DMS 273 (cell line): ENCODE results near the gene RBMS3.
"Not testable (repeated sequence)": the region's sequence is repeated elsewhere in the genome, so short reads cannot be mapped to it uniquely, and the experiment has no call there.

Experiments used
- DNase-seq: peaks from one replicate; lab custom pipeline; 2025; ENCODE audit not compliant: unreplicated experiment; lab: John Stamatoyannopoulos, UW

RBMS3 gene

DNA sequence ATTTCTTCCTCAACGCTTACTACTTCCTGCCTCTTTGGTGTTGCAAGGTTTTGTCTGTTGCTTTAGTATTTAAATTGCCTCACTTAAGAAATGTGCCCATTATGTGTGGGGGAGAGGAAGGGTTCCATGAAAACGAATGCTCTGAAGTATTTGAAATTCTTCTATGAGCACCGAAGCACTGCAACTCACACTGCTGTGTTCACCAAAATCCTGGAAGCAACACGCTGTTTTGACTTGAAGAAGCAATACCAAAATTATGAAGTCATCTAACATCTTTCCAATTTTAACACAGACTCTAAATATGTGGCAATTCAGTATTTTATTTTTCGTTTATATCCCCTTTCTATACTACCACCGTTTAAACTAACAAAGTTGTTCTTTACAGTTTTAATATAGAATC, 101.5 kb downstream of the RBMS3 start:
- DNase-seq: no peak

DNA sequence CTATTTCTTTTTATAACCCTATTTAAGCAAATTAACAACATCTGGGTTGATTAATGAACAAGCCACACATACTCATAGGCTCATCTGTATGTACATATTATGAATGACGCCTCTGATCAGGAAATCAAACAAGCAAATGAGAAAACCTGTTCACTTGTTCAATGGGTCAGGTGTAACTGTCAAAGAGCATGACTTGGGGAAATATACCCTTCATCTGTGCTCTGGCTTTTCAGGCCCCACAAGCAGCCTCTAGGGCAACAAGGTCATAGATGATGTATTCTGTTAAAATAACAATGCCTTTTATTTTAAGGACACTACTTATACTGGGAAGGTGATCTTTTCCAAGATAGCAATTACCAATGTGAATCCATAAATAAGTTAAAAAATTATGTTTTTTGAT, 102.0 kb downstream of the RBMS3 start:
- DNase-seq: no peak

DNA sequence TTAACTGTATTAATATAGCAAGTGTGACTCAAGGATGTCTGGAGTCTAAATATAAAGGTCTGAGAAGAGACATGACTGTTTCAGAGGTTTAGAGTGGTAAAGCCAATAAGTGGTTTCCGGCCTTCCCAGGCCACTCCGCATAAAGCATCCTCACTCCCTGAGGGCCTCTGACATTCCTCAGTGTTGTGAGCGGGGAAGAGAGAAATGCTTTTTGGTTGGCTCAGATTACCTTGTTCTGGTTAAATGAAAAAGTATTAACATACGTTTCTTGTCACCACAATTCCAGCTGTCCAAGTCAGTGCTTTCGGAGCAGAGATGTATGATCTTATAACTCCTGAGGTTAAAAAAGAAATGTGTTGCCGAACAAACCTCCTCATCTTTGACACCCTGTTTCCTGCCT, 103.8 kb downstream of the RBMS3 start:
- no peak for DNase-seq

DNA sequence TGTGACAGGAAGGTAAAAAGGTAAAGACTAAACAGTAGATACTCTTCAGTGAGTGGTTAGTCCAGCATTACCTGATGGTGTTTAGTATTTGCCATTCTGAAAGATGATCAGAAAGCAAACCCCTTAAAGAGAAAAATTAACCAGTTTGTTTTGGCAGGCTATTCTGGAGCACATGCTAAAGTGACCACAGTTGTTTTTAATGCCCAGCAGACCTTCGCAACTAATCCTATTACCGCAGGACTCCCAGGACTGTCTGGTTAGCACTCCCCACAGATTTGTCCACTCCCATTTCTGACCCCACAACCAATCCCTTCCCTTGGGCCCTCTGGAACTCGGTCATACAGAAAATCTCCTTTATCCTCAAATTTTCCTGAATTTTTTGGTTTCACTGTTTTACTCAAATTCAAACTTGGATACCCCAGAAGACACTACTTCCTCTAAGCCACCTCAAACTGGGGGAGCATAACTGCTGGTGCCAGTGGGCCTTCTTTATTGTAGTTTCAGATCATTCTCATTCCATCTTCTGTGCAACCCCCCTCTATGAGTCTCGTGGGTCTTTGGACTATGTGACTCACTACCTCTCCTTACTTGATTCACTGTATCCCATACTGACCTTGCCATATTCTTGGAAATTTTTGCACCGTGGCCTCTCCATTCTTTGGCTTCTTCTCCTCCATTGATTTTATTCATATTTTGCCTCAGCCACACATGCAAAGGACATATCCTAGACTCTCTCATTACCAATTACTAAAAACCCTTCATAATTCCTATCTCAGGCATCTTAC, 104.4 kb downstream of the RBMS3 start:
- no peak for DNase-seq

DNA sequence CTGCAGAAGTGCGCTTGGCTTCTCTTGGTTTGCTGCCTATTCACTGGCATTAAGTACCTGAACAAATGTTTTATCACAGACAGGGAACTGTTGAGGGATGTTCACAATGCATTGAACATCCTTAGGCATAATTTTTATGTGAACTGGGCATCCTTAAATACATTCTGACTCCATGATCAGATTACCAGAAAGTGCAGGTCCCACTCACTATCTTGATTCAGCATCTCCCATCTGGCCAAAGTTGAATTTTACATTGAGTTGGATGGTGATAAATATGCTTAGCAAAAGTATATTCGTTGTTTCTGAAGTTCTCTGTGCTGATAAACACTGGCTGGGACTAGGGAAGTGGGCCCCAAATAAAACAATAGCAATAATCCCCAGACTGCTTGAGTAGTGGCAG, 108.5 kb downstream of the RBMS3 start:
- peak; percentile 2 for DNase-seq

DNA sequence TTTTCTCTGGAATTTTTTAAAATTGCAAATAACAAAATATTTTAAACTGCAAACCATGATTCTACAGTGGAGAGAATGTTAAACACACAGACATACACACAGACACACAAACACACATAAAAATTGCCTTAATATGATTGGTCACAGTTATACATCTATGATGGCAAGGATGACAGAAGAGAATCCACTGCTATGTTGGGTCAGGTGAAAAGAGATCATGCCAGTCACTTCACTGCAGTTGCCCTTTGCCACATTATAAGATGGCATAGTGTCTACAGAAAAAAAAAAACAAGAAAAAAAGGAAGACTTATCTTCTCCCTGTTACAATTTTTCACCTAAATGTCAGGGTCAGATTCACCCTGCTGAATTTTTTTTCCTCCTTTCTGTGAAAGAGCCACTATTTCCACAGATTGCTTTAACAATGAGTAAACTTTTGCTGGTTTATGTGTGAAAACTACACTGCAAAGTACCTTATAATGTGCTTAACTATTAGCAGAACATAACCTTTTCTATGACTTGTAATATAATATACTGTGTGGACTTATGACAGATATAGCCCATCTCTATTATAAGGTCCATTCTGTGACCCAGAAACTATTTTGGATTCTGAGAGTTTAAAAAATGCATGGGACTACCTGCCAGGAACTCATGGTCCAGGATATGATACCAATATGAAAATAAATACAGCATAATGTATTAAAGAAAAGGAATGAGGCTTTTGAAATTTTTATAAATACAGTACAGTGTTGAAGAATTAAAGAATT, 111.9 kb downstream of the RBMS3 start:
- no peak for DNase-seq

DNA sequence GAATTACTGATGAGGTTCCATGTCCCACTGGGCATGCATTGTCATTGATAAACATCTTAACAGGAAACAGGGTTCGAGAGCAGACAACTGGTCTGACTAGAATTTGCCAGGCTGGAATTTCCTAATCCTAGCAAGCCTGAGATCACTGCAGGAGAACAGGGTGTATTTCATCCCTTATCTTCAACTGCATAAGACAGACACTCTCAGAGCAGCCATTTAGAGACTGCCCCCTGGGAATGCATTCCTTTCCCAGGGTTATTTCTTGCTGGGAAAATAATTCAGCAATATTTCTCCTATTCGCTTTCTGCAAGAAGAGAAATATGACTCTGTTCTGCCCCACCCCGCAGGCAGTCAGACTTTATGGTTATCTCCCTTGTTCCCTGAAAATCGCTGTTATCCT, 113.1 kb downstream of the RBMS3 start:
- not testable (repeated sequence) for DNase-seq

DNA sequence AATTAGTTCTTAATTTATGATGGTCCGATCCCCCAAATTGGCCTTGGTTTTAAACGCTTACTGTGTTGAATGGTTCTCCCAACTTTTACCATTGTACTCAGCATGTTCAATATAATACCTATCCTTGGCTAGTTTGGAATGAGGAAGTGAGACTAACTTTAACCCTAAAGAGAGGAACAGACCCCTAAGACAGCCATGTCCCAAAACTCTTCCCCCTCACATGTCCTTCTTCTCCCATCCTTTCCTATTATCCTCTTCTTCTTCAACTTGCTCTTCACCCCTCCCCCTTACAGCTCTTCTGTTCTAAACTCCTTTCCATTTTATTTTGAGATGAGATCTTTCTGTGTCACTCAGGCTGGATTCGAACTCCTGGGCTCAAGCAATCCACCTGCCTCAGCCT, 116.5 kb downstream of the RBMS3 start:
- no peak for DNase-seq

DNA sequence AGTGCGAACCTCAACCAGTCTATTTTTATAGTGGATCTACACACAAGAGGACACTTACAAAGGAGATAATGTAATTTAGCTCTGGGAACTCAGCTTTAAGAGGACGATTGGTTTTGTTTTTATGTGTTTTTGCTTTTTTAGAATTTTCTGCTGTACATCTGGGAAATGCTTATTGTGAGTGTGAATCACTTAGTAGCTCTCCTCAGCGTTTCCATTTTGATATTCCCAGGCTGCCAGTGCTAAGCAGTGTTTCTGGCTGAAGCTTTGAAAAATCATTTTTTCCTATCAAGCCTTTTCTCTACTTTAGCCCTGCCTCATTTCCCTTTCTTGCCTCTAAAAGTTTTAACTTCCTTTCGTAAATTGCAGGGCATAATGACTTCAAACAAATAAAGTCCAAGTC, 117.9 kb downstream of the RBMS3 start:
- DNase-seq: no peak

DNA sequence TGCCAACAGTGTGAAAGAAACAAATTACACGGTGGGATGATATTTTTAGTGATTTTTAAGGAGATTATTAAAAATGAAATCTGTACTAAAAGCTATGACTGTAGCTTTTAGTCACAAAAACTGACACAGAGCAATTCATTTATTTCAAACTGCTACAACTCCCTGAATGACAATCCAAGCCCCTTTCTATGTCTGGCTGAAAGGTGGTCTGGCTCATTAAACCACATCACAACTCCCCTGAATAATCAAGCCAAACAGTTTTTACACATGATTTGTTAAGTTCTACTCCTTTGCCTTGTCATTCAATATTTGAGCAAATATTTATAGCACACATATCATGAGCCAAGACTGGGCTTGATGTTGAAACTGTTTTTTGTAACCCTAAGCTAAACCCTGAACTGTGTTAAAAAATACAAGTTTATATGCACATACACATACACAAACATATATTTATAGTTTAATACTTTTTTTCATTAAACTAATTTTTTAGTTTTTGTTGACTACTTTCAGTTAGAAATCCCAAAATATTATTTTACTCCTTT, 125.5 kb downstream of the RBMS3 start:
- no peak for DNase-seq

DNA sequence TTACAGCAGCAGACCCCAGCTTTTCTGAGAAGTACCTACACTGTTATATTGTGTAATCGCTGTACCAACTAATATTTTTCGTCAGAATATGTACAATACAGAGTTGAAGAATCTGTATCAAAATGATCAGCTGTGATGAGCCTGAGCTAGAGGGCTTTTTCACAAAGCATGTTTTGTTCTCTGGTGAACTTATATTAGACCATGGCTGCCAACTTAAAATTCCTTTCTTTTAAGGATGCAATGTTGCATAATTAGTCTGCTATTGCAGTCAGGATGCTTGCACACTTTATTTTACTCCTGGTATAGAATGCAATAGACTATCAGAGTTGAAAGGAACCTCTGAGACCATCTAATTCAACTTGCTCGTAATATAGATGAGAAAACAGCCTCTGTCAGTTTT, 127.8 kb downstream of the RBMS3 start:
- DNase-seq: no peak

DNA sequence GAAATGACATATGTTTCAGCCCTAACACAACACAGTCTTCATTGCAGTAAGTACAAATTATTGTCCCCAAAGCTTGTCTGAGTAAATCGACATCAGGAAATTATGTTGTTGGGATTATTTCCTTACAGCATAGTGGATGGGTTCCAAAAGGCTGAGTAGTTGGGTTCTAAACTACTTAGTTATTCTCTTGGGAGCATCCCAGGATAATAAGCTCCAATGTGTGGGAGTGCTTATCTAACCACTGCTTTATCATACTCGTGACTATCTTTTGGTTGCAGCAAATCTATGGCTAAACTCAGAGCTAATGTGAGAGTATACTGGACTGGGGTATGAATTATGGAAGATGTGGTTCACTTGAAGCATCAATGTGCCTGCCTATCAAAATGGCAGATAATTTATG, 128.5 kb downstream of the RBMS3 start:
- no peak for DNase-seq

DNA sequence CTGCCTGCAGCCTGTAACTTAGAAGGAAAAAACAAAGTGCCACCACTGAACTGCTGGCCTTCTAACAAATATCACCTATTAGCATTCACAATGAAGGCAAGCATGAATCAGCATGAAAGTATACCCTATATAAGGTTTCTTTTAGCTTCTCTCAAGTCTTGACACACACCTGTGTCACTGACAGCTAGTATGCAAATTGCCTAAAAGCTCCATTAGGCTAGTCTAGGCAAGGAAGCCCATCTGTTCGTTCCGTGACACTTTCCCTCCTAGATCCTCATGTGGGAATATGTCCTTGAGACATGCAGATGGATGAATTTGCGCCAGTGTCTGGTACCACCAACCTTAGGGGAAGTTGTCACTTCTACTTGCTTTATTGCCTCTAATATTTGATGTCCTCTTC, 129.3 kb downstream of the RBMS3 start:
- DNase-seq: peak; percentile 72

DNA sequence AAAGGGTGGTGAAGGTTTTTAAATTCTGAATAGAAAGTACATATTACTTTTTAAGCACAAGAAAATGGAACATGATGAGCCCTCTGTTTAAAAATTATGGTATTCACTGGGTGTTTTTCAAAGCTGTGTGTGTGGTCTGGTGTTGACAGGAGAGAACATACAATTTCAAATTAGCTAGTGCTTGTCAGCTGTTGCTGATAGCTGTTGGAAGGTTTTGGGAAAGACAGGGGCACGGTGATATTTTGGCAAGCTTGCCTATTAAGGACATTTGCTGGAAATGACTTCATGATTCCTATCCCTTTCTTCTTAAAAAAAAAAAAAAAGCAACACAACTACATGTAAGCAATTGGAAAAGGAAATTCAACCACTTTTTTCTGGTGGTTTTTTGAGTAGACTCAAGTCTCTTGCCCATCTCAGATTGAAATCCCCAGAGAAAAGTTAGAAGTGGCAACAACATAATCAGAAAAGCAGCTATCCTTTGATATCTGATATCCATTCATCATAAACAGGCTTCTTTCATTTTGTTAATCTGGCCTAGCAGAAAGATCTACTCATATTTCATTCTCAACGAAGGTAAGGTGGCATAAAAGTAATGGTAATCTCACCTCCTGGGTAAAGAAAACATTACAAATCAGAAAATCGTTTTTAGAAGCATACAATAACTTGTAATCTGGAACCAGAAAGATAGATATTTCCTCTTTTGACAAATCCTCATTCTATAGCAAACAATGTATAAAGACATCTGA, 130.0 kb downstream of the RBMS3 start:
- peak; percentile 59 for DNase-seq

DNA sequence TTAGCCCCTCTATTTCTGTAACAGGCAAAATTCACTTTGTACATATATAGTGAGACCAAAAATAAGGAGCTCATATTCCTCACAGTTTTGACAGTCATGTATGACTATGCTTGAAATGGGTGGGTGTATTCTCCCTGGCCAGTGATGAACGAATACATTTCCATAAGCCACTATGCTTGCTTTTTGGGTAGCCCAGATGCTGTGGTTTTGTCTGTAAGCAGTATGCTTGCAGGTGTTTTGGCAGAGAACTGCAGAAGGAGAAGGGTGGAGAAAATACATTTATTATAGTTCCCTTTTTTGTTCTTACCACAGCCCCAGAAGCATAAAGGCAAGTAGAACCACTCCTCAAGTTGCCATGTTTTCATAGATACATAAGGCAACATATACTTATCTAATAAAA, 131.2 kb downstream of the RBMS3 start:
- DNase-seq: peak; percentile 12

DNA sequence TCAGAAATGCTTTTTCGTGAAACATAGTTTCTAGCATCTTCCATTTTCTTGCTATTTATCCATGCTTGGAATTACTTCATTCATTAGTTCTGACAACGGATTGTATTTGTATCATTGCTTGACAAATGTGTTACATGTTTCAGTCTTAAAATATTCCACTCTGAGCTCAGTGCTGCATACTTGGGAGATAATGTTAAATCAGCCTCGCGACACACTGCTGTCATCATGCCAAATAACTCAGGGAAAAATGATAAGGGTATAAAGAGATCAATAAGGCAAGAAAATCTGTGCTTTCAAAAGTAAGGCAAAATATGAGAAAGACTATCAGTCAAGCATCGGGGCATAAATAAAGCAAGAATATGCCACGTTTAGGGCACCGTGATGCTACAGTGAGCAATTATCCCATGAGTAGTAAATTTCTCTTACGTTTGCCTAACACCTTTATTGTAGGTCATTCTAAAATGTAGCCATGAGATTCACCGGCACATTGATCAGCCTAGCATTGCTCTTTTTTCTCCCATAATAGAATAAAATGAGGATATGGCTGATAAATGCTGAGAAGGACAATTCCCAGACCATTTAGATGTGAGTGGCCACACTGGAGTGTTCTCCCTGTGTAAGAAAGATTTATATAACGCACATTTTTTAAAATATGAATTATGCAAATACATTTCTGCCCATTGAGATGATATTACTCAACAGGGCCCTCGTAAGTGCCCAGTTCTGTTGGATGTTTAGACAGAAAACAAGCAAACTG, 133.8 kb downstream of the RBMS3 start:
- DNase-seq: no peak

DNA sequence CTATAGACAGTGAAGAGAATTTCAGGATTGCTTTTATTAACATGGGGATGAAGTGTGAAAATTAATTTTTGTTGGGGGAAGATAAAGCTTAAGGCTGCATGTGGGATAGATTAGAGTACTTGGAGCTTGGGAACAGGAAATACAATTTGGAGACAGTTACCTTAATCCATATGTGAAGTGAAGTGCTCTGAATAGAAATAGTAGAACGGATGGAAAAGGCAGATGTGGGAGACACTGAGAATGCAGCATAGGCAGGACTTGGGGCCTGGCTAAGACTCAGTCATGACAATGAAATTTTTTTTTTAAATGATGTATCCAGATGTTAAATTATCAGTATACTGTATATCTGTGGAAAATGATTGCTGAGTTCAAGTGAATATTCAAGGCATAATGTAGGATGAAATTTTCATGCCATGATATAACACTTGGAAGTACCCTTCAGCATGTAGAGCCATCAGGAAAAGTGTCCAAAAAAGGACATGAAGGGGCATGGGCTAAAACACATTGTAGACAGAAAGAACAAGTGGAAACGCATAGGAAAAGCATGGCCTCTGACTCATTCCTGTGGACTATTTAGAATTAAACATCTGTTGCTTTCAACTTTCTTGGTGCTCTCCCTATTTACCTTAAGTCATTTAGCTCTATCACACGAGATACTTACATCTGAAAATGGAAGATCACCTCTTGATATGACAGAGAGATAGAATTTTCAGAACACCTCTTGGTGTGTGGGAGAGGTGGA, 134.8 kb downstream of the RBMS3 start:
- DNase-seq: no peak

DNA sequence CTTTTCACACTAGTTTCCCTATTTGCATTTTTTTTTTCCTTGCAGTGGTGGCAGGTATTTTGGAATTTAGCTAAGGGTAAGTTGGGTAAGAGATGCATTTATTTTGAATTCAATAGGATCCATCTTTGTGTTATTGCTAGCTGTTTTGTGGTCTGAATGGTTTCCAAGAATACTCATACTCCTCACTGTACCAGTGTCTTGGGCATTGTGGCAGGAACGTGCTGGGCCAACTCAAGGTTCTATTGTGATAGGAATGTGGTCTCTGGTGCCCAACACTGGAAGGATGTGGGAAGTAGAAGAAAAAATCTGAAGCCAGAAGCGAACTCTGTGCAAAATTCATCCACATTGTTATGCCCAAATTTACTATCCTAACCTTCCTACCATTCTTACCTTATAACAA, 135.6 kb downstream of the RBMS3 start:
- DNase-seq: no peak

DNA sequence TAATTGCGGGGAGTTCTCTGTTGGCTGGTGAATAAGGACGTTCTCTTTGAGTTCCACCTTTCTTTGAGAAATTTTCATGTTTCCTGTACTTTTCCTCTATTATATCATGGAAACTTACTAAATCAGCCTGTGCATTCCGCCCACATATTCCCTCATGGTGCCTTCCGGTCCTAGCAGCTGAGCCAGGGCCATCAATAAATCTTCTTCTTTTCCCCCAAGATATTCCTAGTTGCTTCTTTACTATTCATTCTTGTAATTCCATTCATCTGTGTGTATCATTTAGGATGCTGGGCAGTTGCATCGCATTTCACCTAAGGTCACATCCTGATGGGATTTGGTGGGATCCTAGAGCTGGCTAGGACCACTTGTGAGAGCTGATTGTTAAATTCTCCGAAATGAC, 139.2 kb downstream of the RBMS3 start:
- DNase-seq: no peak
